HCT116 (cell line): ENCODE measurements around the gene CLSTN3.

Experiments used
- POLR2AphosphoS5 ChIP-seq: IDR thresholded peaks from 2 replicates; pipeline ENCODE4 v1.6.1; 2011; ENCODE audit warnings: mild to moderate bottlenecking, low read depth, low read length, moderate library complexity
- SP1 ChIP-seq: IDR thresholded peaks from 2 replicates; pipeline ENCODE4 v1.6.1; 2012; ENCODE audit warnings: low read depth
- TF ChIP-seq, protein P1 (sequence below), 3 experiments: fragments of 200-600 bp in 1 of 3; sonication (generic) in 1 of 3; IDR thresholded peaks in 2 of 3; conservative IDR thresholded peaks in 1 of 3; 2 replicates each; pipeline ENCODE4 v1.5.1; 2012 to 2017; ENCODE audit warnings: low read depth in 2 of 3, low read length in 2 of 3, antibody characterized with exemption in 1 of 3, borderline replicate concordance in 1 of 3, control low read depth in 1 of 3, mild to moderate bottlenecking in 1 of 3, mixed read lengths in 1 of 3, mixed run types in 1 of 3, moderate library complexity in 1 of 3; ENCODE audit not compliant: insufficient read depth in 1 of 3

- TF ChIP-seq, protein P1, sequence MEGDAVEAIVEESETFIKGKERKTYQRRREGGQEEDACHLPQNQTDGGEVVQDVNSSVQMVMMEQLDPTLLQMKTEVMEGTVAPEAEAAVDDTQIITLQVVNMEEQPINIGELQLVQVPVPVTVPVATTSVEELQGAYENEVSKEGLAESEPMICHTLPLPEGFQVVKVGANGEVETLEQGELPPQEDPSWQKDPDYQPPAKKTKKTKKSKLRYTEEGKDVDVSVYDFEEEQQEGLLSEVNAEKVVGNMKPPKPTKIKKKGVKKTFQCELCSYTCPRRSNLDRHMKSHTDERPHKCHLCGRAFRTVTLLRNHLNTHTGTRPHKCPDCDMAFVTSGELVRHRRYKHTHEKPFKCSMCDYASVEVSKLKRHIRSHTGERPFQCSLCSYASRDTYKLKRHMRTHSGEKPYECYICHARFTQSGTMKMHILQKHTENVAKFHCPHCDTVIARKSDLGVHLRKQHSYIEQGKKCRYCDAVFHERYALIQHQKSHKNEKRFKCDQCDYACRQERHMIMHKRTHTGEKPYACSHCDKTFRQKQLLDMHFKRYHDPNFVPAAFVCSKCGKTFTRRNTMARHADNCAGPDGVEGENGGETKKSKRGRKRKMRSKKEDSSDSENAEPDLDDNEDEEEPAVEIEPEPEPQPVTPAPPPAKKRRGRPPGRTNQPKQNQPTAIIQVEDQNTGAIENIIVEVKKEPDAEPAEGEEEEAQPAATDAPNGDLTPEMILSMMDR (IDR thresholded peaks at IDR 0.05 in 2 of 3, conservative IDR thresholded peaks at IDR 0.05 in 1 of 3; ENCODE audit: borderline replicate concordance in 1 of 3, insufficient read depth in 1 of 3, low read depth in 2 of 3, low read length in 2 of 3) = no peak
- TF ChIP-seq POLR2AphosphoS5 = no peak
- no peak for TF ChIP-seq SP1
Measured at GRCh38 chr12:7125632-7126227, 4.4 kb upstream of the CLSTN3 start.
